Muscle layer of colon (tissue), 2 donors: ENCODE measurements around the gene PIM1.
"Not testable (repeated sequence)": the region's sequence is repeated elsewhere in the genome, so short reads cannot be mapped to it uniquely, and the experiment has no call there.

Experiments
- H3K27ac ChIP-seq: one replicate; pipeline ENCODE4 v1.7.0; 2013; ENCODE audit warnings: low read depth, mild to moderate bottlenecking, low read length, moderate library complexity
- H3K27me3 ChIP-seq, 2 donors: one replicate each; pipeline ENCODE4 v1.7.0; 2013; ENCODE audit warnings: low read length in 2 of 2, mild to moderate bottlenecking in 2 of 2; ENCODE audit not compliant: insufficient read depth in 2 of 2, control insufficient read depth in 1 of 2
- H3K36me3 ChIP-seq: one replicate; pipeline ENCODE4 v1.7.0; 2013; ENCODE audit warnings: mild to moderate bottlenecking, low read length; ENCODE audit not compliant: insufficient read depth
- H3K4me1 ChIP-seq: one replicate; pipeline ENCODE4 v1.7.0; 2013; ENCODE audit warnings: mild to moderate bottlenecking, low read length; ENCODE audit not compliant: insufficient read depth
- H3K4me3 ChIP-seq, 2 donors: one replicate each; pipeline ENCODE4 v1.7.0; 2013; ENCODE audit warnings: low read length in 2 of 2, low read depth in 1 of 2, mild to moderate bottlenecking in 1 of 2, moderate library complexity in 1 of 2
- H3K9ac ChIP-seq: one replicate; pipeline ENCODE4 v1.7.0; 2013; ENCODE audit warnings: low read length
- H3K9me3 ChIP-seq: one replicate; pipeline ENCODE4 v1.7.0; 2013; ENCODE audit warnings: mild to moderate bottlenecking, low read length
- donor health status: abdominal sarcoma.
- donor health status: Adenocarcinoma of cecum.

Gene PIM1

GRCh38 chr6:37174515-37175331, 4.8 kb downstream of the PIM1 start:
- peak overlapping the region in 1 of 2 donors; percentile 6 for H3K4me3 ChIP-seq
- H3K9me3 ChIP-seq: no peaks in the 10 kb centered on the region
- no peaks in the 10 kb centered on the region for H3K27me3 ChIP-seq
- H3K27ac ChIP-seq: no peak overlapping the region
- H3K9ac ChIP-seq: no peak overlapping the region
- peaks cover 25% of the 10 kb centered on the region for H3K4me1 ChIP-seq
- peaks cover 30% of the 10 kb centered on the region for H3K36me3 ChIP-seq

- Histone ChIP-seq H3K27me3 (no peaks in the 10 kb centered on the region), H3K9ac (no peak overlapping the region), H3K4me1 (peaks cover 25% of the 10 kb centered on the region), H3K36me3 (peaks cover 30% of the 10 kb centered on the region), H3K4me3 (no peak overlapping the region), H3K9me3 (no peaks in the 10 kb centered on the region), H3K27ac (no peak overlapping the region)
Measured at GRCh38 chr6:37175332-37176267, 5.6 kb downstream of the PIM1 start.

- H3K4me3 ChIP-seq: no peak overlapping the region
- peaks cover 25% of the 10 kb centered on the region for H3K4me1 ChIP-seq
- H3K27ac ChIP-seq: no peak overlapping the region
- H3K9me3 ChIP-seq: no peaks in the 10 kb centered on the region
- no peak overlapping the region for H3K9ac ChIP-seq
- H3K27me3 ChIP-seq: no peaks in the 10 kb centered on the region
- H3K36me3 ChIP-seq: peaks cover 30% of the 10 kb centered on the region
Measured at GRCh38 chr6:37176268-37177076, 6.5 kb downstream of the PIM1 start.

- Histone ChIP-seq H3K9me3 (no peaks in the 10 kb centered on the region), H3K4me3 (no peak overlapping the region), H3K4me1 (peaks cover 25% of the 10 kb centered on the region), H3K9ac (no peak overlapping the region), H3K36me3 (peaks cover 30% of the 10 kb centered on the region), H3K27ac (no peak overlapping the region), H3K27me3 (no peaks in the 10 kb centered on the region)
Measured at GRCh38 chr6:37177077-37177934, 7.4 kb downstream of the PIM1 start.

- Histone ChIP-seq H3K9ac (no peak overlapping the region), H3K27me3 (no peaks in the 10 kb centered on the region), H3K9me3 (no peaks in the 10 kb centered on the region), H3K36me3 (peaks cover 23% of the 10 kb centered on the region), H3K4me3 (no peak overlapping the region), H3K4me1 (peaks cover 17% of the 10 kb centered on the region), H3K27ac (no peak overlapping the region)
Measured at GRCh38 chr6:37177935-37178517, 8.1 kb downstream of the PIM1 start.

GRCh38 chr6:37180075-37180474, 10.1 kb downstream of the PIM1 start:
- Histone ChIP-seq H3K4me1 (no peaks in the 10 kb centered on the region), H3K4me3 (no peak overlapping the region), H3K9me3 (no peaks in the 10 kb centered on the region), H3K36me3 (peaks cover 2% of the 10 kb centered on the region), H3K27me3 (no peaks in the 10 kb centered on the region), H3K9ac (no peak overlapping the region), H3K27ac (no peak overlapping the region)

GRCh38 chr6:37180610-37181009, 10.7 kb downstream of the PIM1 start:
- not testable (repeated sequence) for H3K4me1 ChIP-seq, H3K9me3 ChIP-seq, H3K36me3 ChIP-seq, H3K9ac ChIP-seq, H3K4me3 ChIP-seq, H3K27me3 ChIP-seq, H3K27ac ChIP-seq

GRCh38 chr6:37182736-37183590, 13.0 kb downstream of the PIM1 start:
- Histone ChIP-seq H3K4me1 (no peaks in the 10 kb centered on the region), H3K4me3 (no peak overlapping the region), H3K27me3 (no peaks in the 10 kb centered on the region), H3K27ac (peak overlapping the region; percentile 25), H3K9me3 (no peaks in the 10 kb centered on the region), H3K36me3 (no peaks in the 10 kb centered on the region), H3K9ac (no peak overlapping the region)

- not testable (repeated sequence) for H3K9ac ChIP-seq, H3K9me3 ChIP-seq, H3K4me1 ChIP-seq, H3K36me3 ChIP-seq, H3K4me3 ChIP-seq, H3K27ac ChIP-seq, H3K27me3 ChIP-seq
Measured at GRCh38 chr6:37185949-37186720, 16.2 kb downstream of the PIM1 start.
